Neuronal stem cell (in vitro differentiated cells): ENCODE results near the gene CYP51A1.
"Not testable (repeated sequence)": the region's sequence is repeated elsewhere in the genome, so short reads cannot be mapped to it uniquely, and the experiment has no call there.

Source experiments
- DNase-seq: peaks from one replicate; pipeline ENCODE4 v3.0.0-alpha.2; 2013; ENCODE audit warnings: low spot score
- H2AFZ ChIP-seq: one replicate; pipeline ENCODE4 v1.6.1; 2013; ENCODE audit warnings: mild to moderate bottlenecking, low read length, inconsistent platforms
- H2AK5ac ChIP-seq: 2 replicates; pipeline ENCODE4 v1.6.1; 2013; ENCODE audit warnings: low read depth, mild to moderate bottlenecking, inconsistent platforms, low read length, moderate library complexity, mixed read lengths
- H2BK120ac ChIP-seq: 2 replicates; pipeline ENCODE4 v1.6.1; 2013; ENCODE audit warnings: low read depth, mild to moderate bottlenecking, inconsistent platforms, low read length, moderate library complexity, mixed read lengths
- H2BK12ac ChIP-seq: one replicate; pipeline ENCODE4 v1.6.1; 2013; ENCODE audit warnings: low read length, inconsistent platforms
- H2BK15ac ChIP-seq: 2 replicates; pipeline ENCODE4 v1.6.1; 2013; ENCODE audit warnings: mild to moderate bottlenecking, low read length, inconsistent platforms, mixed read lengths
- H2BK5ac ChIP-seq: one replicate; pipeline ENCODE4 v1.6.1; 2013; ENCODE audit warnings: inconsistent platforms, mild to moderate bottlenecking, low read length, moderate library complexity
- H3K14ac ChIP-seq: one replicate; pipeline ENCODE4 v1.6.1; 2013; ENCODE audit warnings: low read length, inconsistent platforms
- H3K18ac ChIP-seq: 2 replicates; pipeline ENCODE4 v1.6.1; 2013; ENCODE audit warnings: low read length, inconsistent platforms
- H3K23ac ChIP-seq: 2 replicates; pipeline ENCODE4 v1.6.1; 2013; ENCODE audit warnings: low read depth, mild to moderate bottlenecking, mixed read lengths, low read length, inconsistent platforms; ENCODE audit not compliant: poor library complexity
- H3K27ac ChIP-seq: replicated peaks from 3 replicates; pipeline ENCODE4 v1.5.1; 2013; ENCODE audit warnings: low read length, inconsistent platforms
- H3K27me3 ChIP-seq, 3 experiments: 2 replicates each; pipeline ENCODE4 v1.6.1; 2013; ENCODE audit warnings: low read length in 3 of 3, mild to moderate bottlenecking in 2 of 3, inconsistent platforms in 1 of 3, low read depth in 1 of 3, mixed read lengths in 1 of 3, moderate library complexity in 1 of 3; ENCODE audit not compliant: control insufficient read depth in 3 of 3, insufficient read depth in 3 of 3
- H3K36me3 ChIP-seq, 2 donors: replicated peaks in 1 of 2; 2 replicates each; pipeline ENCODE4 v1.6.1; 2013; ENCODE audit warnings: low read length in 2 of 2; ENCODE audit not compliant: control insufficient read depth in 2 of 2, insufficient read depth in 2 of 2
- H3K4ac ChIP-seq: 2 replicates; pipeline ENCODE4 v1.6.1; 2013; ENCODE audit warnings: inconsistent platforms, mild to moderate bottlenecking, low read length, moderate library complexity
- H3K4me1 ChIP-seq, 2 donors: 1 replicate in 1 of 2; 2 replicates in 1 of 2; pipeline ENCODE4 v1.6.1; 2013; ENCODE audit warnings: low read length in 2 of 2, low read depth in 1 of 2; ENCODE audit not compliant: control insufficient read depth in 2 of 2, insufficient read depth in 1 of 2
- H3K4me2 ChIP-seq: one replicate; pipeline ENCODE4 v1.6.1; 2013; ENCODE audit warnings: mild to moderate bottlenecking, low read length, inconsistent platforms; ENCODE audit not compliant: insufficient read depth, poor library complexity, severe bottlenecking
- H3K4me3 ChIP-seq, 2 donors: 2 replicates each; pipeline ENCODE4 v1.5.1; 2013; ENCODE audit warnings: low read length in 2 of 2, mild to moderate bottlenecking in 2 of 2, inconsistent platforms in 1 of 2, moderate library complexity in 1 of 2
- H3K79me1 ChIP-seq: one replicate; pipeline ENCODE4 v1.6.1; 2013; ENCODE audit warnings: low read depth, mild to moderate bottlenecking, inconsistent platforms, low read length, moderate library complexity
- H3K9ac ChIP-seq: one replicate; pipeline ENCODE4 v1.6.1; 2013; ENCODE audit warnings: mild to moderate bottlenecking, low read depth, low read length, inconsistent platforms; ENCODE audit not compliant: poor library complexity
- H3K9me3 ChIP-seq, 2 donors: replicated peaks in 1 of 2; 2 replicates each; pipeline versions ENCODE3 to v1.6.1; 2013; ENCODE audit warnings: low read length in 2 of 2, mild to moderate bottlenecking in 2 of 2, inconsistent platforms in 1 of 2, low read depth in 1 of 2, mixed read lengths in 1 of 2, moderate library complexity in 1 of 2; ENCODE audit not compliant: control insufficient read depth in 2 of 2, insufficient read depth in 1 of 2
- H4K8ac ChIP-seq: one replicate; pipeline ENCODE4 v1.6.1; 2013; ENCODE audit warnings: low read depth, mild to moderate bottlenecking, inconsistent platforms, low read length, moderate library complexity
- H4K91ac ChIP-seq: one replicate; pipeline ENCODE4 v1.6.1; 2013; ENCODE audit warnings: low read length, low read depth, mild to moderate bottlenecking, inconsistent platforms; ENCODE audit not compliant: poor library complexity
- WGBS, 2 donors: extraction: QIAGEN DNeasy Blood & Tissue Kit; methylation state at CpG; one replicate each; pipeline ENCODE4 v1.1.7; 2013; ENCODE audit warnings: missing lambda C conversion rate in 2 of 2, mixed read lengths in 1 of 2; ENCODE audit not compliant: insufficient read length in 2 of 2, insufficient replicate concordance in 1 of 2; ENCODE audit errors: extremely low coverage in 2 of 2; 5-methylcytosine and 5-hydroxymethylcytosine counted together

CYP51A1 gene

DNA sequence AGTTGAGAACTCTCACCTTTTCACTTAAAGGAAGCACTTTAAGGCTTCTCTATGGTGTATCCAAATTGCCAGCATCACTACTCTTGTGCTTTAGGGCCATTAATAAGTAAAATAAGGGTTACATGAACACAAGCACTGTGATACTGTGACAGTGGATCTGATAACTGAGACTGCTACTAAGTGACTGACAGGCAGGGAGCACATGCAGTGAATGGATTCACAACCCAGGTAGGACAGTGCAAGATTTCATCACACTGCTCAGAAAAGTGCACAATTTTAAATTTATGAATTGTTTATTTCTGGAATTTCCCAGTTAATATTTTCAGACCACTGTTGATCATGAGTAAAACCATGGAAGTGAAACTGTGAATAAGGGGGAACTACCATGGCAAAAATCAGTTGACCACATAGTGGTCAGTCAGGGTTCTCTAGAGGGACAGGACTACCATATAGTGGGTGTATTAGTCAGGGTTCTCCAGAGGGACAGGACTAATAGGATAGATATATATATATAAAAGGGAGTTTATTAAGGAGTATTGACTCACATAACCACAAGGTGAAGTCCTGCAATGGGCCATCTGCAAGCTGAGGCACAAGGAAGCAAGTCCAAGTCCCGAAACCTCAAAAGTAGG is 20.9 kb upstream of the CYP51A1 start:
- Histone ChIP-seq H3K27me3 (no peaks in the 10 kb centered on the region), H3K18ac (no peak overlapping the region), H3K4me2 (no peak overlapping the region), H3K14ac (no peak overlapping the region), H3K9ac (no peak overlapping the region), H2BK120ac (no peak overlapping the region), H3K4me1 (no peaks in the 10 kb centered on the region), H3K79me1 (no peaks in the 10 kb centered on the region), H3K27ac (no peak overlapping the region), H2AK5ac (no peak overlapping the region), H3K4me3 (no peak overlapping the region), H3K4ac (no peak overlapping the region), H3K23ac (no peak overlapping the region), H2BK15ac (no peak overlapping the region), H4K91ac (no peak overlapping the region), H3K9me3 (no peaks in the 10 kb centered on the region), H4K8ac (no peak overlapping the region), H2BK12ac (no peak overlapping the region), H2BK5ac (no peak overlapping the region), H3K36me3 (no peaks in the 10 kb centered on the region), H2AFZ (no peak overlapping the region)
- no peak for DNase-seq
- no CpG with 5 or more reads among the region's 1 CpG for WGBS, 2 donors

DNA sequence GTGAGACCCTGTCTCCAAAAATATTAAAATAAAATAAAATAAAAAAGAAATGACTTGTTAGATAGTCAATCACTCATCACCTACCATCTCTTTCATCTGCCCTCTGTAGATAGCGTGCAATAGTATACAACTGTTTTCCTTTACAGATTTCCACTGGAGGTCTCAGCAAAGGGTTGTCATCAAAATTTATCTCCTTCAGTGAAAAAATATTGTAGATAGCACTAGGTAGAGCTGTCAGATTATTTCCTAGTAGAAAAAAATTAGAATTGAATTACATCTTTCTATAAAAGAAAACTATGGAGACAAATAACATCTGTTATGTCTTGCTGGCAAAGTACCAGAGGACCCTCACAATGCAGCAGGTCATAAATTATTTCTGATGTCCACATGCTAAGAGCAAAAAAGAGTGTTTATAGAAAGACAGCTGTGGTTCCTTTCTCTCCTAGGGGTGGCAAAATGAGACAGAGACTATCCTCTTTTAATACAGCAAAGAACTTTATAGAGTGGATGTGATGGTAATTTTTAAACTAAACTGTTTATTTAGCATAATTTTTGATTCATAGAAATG is 16.3 kb upstream of the CYP51A1 start:
- no peak overlapping the region for H4K8ac ChIP-seq
- no peaks in the 10 kb centered on the region for H3K79me1 ChIP-seq
- no peaks in the 10 kb centered on the region for H3K27me3 ChIP-seq
- H3K23ac ChIP-seq = no peak overlapping the region
- no peaks in the 10 kb centered on the region for H3K36me3 ChIP-seq
- H3K4me2 ChIP-seq = no peak overlapping the region
- no peak overlapping the region for H2BK5ac ChIP-seq
- no peaks in the 10 kb centered on the region for H3K9me3 ChIP-seq
- no peak overlapping the region for H3K9ac ChIP-seq
- H2BK120ac ChIP-seq = no peak overlapping the region
- H2BK12ac ChIP-seq = no peak overlapping the region
- H3K18ac ChIP-seq = no peak overlapping the region
- no peak overlapping the region for H3K4me3 ChIP-seq
- DNase-seq = no peak
- H3K4ac ChIP-seq = no peak overlapping the region
- H2BK15ac ChIP-seq = no peak overlapping the region
- no CpG with 5 or more reads among the region's 1 CpG for WGBS, 2 donors
- H3K27ac ChIP-seq = no peak overlapping the region
- H3K14ac ChIP-seq = no peak overlapping the region
- H2AK5ac ChIP-seq = no peak overlapping the region
- H3K4me1 ChIP-seq = no peaks in the 10 kb centered on the region
- no peak overlapping the region for H2AFZ ChIP-seq
- no peak overlapping the region for H4K91ac ChIP-seq

DNA sequence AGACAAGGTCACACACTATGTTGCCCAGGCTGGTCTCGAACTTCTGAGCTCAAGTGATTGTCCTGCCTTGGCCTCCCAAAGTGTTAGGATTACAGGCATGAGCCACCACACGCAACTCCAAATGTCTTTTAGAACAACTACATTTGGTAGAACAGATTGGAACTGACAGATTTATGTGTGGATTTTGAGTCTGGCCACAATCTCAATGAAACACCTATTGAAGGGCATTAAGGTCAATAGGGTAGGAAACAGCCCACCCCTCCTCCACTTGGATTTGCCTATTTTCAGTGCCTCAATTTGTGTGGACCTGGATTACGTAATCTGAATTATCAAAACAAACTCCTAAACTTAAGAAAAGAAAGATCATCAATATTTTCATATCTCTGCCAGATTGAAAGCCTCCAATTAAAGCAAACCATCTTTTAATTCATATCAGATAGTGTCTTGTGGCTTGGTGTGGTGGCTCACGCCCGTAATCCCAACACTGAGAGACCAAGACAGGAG is 15.5 kb upstream of the CYP51A1 start:
- Histone ChIP-seq H2BK15ac (no peak overlapping the region), H3K4ac (no peak overlapping the region), H3K27me3 (no peaks in the 10 kb centered on the region), H3K18ac (no peak overlapping the region), H3K23ac (no peak overlapping the region), H3K36me3 (no peaks in the 10 kb centered on the region), H2BK120ac (no peak overlapping the region), H4K8ac (no peak overlapping the region), H3K4me2 (no peak overlapping the region), H3K9ac (no peak overlapping the region), H2AFZ (no peak overlapping the region), H2AK5ac (no peak overlapping the region), H4K91ac (no peak overlapping the region), H2BK12ac (no peak overlapping the region), H3K9me3 (no peaks in the 10 kb centered on the region), H3K4me3 (no peak overlapping the region), H3K4me1 (no peaks in the 10 kb centered on the region), H3K79me1 (no peaks in the 10 kb centered on the region), H3K27ac (no peak overlapping the region), H2BK5ac (no peak overlapping the region), H3K14ac (no peak overlapping the region)
- no CpG with 5 or more reads among the region's 5 CpGs for WGBS, 2 donors
- DNase-seq = no peak

DNA sequence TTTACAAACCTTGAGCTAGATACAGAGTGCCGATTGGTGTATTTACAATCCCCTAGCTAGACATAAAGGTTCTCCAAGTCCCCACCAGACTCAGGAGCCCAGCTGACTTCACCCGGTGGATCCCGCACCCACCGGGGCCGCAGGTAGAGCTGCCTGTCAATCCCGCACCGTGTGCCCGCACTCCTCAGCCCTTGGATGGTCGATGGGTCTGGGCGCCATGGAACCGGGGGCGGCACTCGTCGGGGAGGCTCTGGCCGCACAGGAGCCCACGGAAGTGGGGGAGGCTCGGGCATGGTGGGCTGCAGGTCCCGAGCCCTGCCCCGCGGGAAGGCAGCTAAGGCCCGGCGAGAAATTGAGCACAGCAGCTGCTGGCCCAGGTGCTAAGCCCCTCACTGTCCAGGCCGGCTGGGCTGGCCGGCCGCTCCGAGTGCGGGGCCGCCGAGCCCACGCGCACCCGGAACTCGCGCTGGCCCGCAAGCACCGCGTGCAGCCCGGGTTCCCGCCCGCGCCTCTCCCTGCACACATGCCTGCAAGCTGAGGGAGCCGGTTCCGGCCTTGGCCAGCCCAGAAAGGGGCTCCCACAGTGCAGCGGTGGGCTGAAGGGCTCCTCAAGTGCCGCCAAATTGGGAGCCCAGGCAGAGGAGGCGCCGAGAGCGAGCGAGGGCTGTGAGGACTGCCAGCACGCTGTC is 9.1 kb upstream of the CYP51A1 start:
- H3K9ac ChIP-seq, H3K79me1 ChIP-seq, H3K18ac ChIP-seq, H2BK15ac ChIP-seq, H2BK5ac ChIP-seq, H3K36me3 ChIP-seq, H3K27ac ChIP-seq, H3K4me2 ChIP-seq, H3K23ac ChIP-seq, H4K8ac ChIP-seq, H3K9me3 ChIP-seq, H3K4me3 ChIP-seq, DNase-seq, H2BK12ac ChIP-seq, H4K91ac ChIP-seq, H2AK5ac ChIP-seq, H3K4ac ChIP-seq, H3K14ac ChIP-seq, H2BK120ac ChIP-seq, H3K4me1 ChIP-seq, H3K27me3 ChIP-seq, H2AFZ ChIP-seq: not testable (repeated sequence)
- no CpG with 5 or more reads among the region's 50 CpGs for WGBS, 2 donors
